Endodermal cell (in vitro differentiated cells): Measurements from ENCODE around the gene WNT5A. TPM values are rescaled to one million over a fixed set of nuclear protein-coding genes. Genes with fewer than 3 reads are reported as not detected.
A peak's percentile ranks its signal among the peaks of the same experiment; 100 is the strongest.

Experiments
- DNase-seq: peaks from one replicate; pipeline ENCODE4 v3.0.0-alpha.2; 2017
- H3K27ac ChIP-seq: 2 replicates; pipeline ENCODE4 v1.5.1; 2013; ENCODE audit warnings: mild to moderate bottlenecking, low read depth, low read length, moderate library complexity
- H3K27me3 ChIP-seq: 2 replicates; pipeline ENCODE4 v1.6.1; 2013; ENCODE audit warnings: mild to moderate bottlenecking, low read length, moderate library complexity; ENCODE audit not compliant: insufficient read depth, control insufficient read depth, poor library complexity, severe bottlenecking
- H3K36me3 ChIP-seq: 2 replicates; pipeline ENCODE4 v1.7.0; 2013; ENCODE audit warnings: mild to moderate bottlenecking, low read length, moderate library complexity; ENCODE audit not compliant: control insufficient read depth, insufficient read depth
- H3K4me1 ChIP-seq: one replicate; pipeline ENCODE4 v1.7.0; 2013; ENCODE audit warnings: low read length; ENCODE audit not compliant: control insufficient read depth, insufficient read depth
- H3K4me3 ChIP-seq: 2 replicates; pipeline ENCODE4 v1.5.1; 2013; ENCODE audit warnings: mild to moderate bottlenecking, low read length, moderate library complexity
- H3K9ac ChIP-seq: 2 replicates; pipeline ENCODE4 v1.6.1; 2013; ENCODE audit warnings: mild to moderate bottlenecking, low read length, moderate library complexity; ENCODE audit not compliant: poor library complexity, severe bottlenecking; ENCODE audit errors: extremely low read depth
- H3K9me3 ChIP-seq: 2 replicates; pipeline ENCODE4 v1.6.1; 2013; ENCODE audit warnings: mild to moderate bottlenecking, low read length, moderate library complexity; ENCODE audit not compliant: control insufficient read depth
- H3K27ac Mint-ChIP-seq: 2 replicates; pipeline ENCODE4 v1.8.0; 2020; ENCODE audit warnings: mixed read lengths
- H3K27me3 Mint-ChIP-seq: 2 replicates; pipeline ENCODE4 v1.8.0; 2021; ENCODE audit warnings: mild to moderate bottlenecking, mixed read lengths; ENCODE audit not compliant: insufficient read depth
- H3K36me3 Mint-ChIP-seq: 2 replicates; pipeline ENCODE4 v1.8.0; 2020; ENCODE audit warnings: low read depth, mixed read lengths
- H3K4me1 Mint-ChIP-seq: 2 replicates; pipeline ENCODE4 v1.8.0; 2020; ENCODE audit warnings: mixed read lengths
- H3K4me3 Mint-ChIP-seq: 2 replicates; pipeline ENCODE4 v1.8.0; 2020; ENCODE audit warnings: mild to moderate bottlenecking, moderate library complexity, mixed read lengths
- H3K9me3 Mint-ChIP-seq: 2 replicates; pipeline ENCODE4 v1.8.0; 2020; ENCODE audit warnings: mild to moderate bottlenecking, mixed read lengths
- WGBS, 2 experiments: methylation state at CpG; one replicate each; pipeline versions ENCODE4 v1.1.5 to v1.1.7; 2013; ENCODE audit warnings: missing lambda C conversion rate in 2 of 2, mixed read lengths in 1 of 2; ENCODE audit not compliant: insufficient coverage in 1 of 2, insufficient read length in 1 of 2; 5-methylcytosine and 5-hydroxymethylcytosine counted together
- total RNA-seq, 2 donors: library from RNA; stranded (reverse); fragmentation: NEBNext Ultra II Directional in 1 of 2; extraction: Animal tissue kit (Norgen Biotek cat#: 25700) in 1 of 2; gene quantifications; 2 replicates in 1 of 2; 3 replicates in 1 of 2; pipeline ENCODE4 v1.2.1, GENCODE V29; 2021
- TF ChIP-seq, protein P1 (sequence below): fragments of 200-600 bp; sonication (generic); conservative IDR thresholded peaks from 2 replicates; pipeline ENCODE4 v1.5.0; 2021; ENCODE audit warnings: antibody characterized with exemption, mild to moderate bottlenecking

Gene WNT5A
- total RNA-seq, 2 donors from 2014 or later, result 0.92 to 1.4 TPM

DNA sequence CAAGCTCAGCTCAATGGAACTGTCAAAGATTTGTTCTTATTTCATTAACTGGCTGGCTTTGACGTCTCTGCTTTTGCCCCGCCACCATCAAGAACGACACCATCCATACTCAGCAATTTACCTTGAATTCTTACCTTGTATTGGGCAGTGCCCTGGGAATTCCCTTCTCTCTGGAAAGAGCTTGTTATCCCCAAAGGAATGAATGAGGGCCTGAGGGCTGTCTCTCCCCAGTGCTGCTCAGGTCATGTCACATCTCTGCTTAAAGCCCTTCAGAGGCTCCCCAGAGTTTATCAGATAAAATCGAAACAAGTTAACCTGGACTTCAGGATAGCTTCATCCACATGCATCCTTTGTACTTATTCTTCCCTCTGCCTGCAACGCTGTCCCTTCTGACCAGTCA is 5.9 kb upstream of the WNT5A start:
- H3K36me3 ChIP-seq, result no peaks in the 10 kb centered on the region
- WGBS, 2 experiments, result 84 to 86% methylated on average over 3 to 5 of the region's 5 CpGs

DNA sequence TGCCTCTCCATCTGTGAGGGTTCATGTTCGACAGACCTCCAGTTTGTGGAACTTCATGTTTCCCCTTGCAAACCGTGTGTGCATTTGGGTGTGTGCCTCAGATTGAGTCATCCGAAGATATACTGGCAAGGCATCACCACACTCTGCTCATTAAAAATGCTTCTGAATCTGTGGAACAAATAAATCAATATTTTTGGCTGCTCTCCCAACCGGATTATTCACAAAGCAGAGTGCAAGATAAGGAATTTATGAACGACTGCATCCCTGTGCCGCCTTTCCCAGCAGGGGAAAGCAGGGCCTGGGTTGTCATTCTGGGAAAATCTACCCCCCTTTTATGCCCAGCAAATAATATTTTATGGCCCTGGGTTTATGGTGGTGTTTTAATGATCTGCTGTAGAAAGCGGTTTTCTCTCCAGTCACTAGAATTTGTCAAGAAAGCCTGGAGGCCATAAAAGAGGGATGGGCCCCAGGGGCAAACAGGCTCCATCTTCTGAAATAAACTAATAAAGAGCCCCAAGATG is 4.2 kb upstream of the WNT5A start:
- Mint-ChIP-seq H3K4me3 (no peak overlapping the region), H3K27ac (no peak overlapping the region), H3K27me3 (peaks cover 73% of the 10 kb centered on the region), H3K36me3 (no peaks in the 10 kb centered on the region), H3K4me1 (peaks cover 25% of the 10 kb centered on the region), H3K9me3 (no peaks in the 10 kb centered on the region)
- Histone ChIP-seq H3K36me3 (no peaks in the 10 kb centered on the region), H3K9ac (no peak overlapping the region), H3K27ac (no peak overlapping the region), H3K4me1 (no peaks in the 10 kb centered on the region), H3K27me3 (peaks cover 67% of the 10 kb centered on the region), H3K4me3 (no peak overlapping the region), H3K9me3 (no peaks in the 10 kb centered on the region)
- WGBS, 2 experiments, result 91 to 92% methylated on average over 4 to 7 of the region's 7 CpGs
- TF ChIP-seq, protein P1, sequence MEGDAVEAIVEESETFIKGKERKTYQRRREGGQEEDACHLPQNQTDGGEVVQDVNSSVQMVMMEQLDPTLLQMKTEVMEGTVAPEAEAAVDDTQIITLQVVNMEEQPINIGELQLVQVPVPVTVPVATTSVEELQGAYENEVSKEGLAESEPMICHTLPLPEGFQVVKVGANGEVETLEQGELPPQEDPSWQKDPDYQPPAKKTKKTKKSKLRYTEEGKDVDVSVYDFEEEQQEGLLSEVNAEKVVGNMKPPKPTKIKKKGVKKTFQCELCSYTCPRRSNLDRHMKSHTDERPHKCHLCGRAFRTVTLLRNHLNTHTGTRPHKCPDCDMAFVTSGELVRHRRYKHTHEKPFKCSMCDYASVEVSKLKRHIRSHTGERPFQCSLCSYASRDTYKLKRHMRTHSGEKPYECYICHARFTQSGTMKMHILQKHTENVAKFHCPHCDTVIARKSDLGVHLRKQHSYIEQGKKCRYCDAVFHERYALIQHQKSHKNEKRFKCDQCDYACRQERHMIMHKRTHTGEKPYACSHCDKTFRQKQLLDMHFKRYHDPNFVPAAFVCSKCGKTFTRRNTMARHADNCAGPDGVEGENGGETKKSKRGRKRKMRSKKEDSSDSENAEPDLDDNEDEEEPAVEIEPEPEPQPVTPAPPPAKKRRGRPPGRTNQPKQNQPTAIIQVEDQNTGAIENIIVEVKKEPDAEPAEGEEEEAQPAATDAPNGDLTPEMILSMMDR, result no peak
- DNase-seq, result no peak

More for the DNA sequence above, 5.9 kb upstream of the WNT5A start:
- H3K27ac Mint-ChIP-seq, result no peak overlapping the region
- Histone ChIP-seq H3K4me1 (no peaks in the 10 kb centered on the region), H3K27ac (no peak overlapping the region), H3K9me3 (no peaks in the 10 kb centered on the region), H3K9ac (no peak overlapping the region), H3K27me3 (peaks cover 51% of the 10 kb centered on the region), H3K4me3 (no peak overlapping the region)
- H3K4me3 Mint-ChIP-seq, result no peak overlapping the region
- DNase-seq, result no peak
- no peaks in the 10 kb centered on the region for H3K36me3 Mint-ChIP-seq
- peaks cover 58% of the 10 kb centered on the region for H3K27me3 Mint-ChIP-seq
- no peaks in the 10 kb centered on the region for H3K9me3 Mint-ChIP-seq
- TF ChIP-seq, protein P1, result no peak
- H3K4me1 Mint-ChIP-seq, result peaks cover 15% of the 10 kb centered on the region

DNA sequence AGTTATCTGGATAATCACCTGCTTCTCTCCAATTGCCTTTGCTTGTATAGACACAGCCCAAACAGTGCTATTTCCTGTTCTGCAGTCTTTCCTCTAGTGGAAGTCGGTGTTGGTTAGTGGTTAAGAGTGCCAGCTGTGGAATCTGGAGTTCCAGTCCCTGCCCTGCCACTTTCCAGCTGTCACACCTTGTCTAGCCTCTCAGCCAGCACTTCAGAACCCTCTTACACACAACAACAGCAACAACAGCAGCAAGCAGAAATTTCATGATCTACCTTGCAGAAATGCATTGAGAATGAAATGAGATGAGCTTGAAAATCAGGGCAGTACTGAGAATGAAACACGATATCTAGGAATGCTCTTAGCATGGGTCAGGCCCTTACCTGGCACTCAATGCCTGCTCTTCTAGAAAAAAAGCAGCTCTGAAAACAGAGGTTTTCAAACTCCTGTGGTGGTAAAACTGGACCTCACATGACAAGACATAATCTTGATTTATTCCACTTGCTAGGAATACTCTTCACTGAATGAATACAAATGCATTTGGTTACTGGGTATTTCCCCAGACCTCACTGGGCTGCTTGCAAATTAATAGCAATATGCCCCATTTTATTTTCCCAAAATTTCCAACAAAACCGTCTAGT is 3.3 kb upstream of the WNT5A start:
- no peak overlapping the region for H3K9ac ChIP-seq
- Mint-ChIP-seq H3K27ac (no peak overlapping the region), H3K9me3 (no peaks in the 10 kb centered on the region), H3K36me3 (no peaks in the 10 kb centered on the region), H3K4me1 (peaks cover 29% of the 10 kb centered on the region), H3K4me3 (peak overlapping the region; percentile 64), H3K27me3 (peaks cover 82% of the 10 kb centered on the region)
- TF ChIP-seq, protein P1, result no peak
- no peak overlapping the region for H3K27ac ChIP-seq
- DNase-seq, result no peak
- no peak overlapping the region for H3K4me3 ChIP-seq
- H3K27me3 ChIP-seq, result peaks cover 77% of the 10 kb centered on the region
- H3K4me1 ChIP-seq, result no peaks in the 10 kb centered on the region
- 74 to 87% methylated on average over 3 of the region's 3 CpGs for WGBS, 2 experiments
- H3K36me3 ChIP-seq, result no peaks in the 10 kb centered on the region
- H3K9me3 ChIP-seq, result no peaks in the 10 kb centered on the region
